Skeletal muscle satellite cell (primary cell): ENCODE results near the gene ZNF45.
A peak's percentile ranks its signal among the peaks of the same experiment; 100 is the strongest.
"Not testable (repeated sequence)": the region's sequence is repeated elsewhere in the genome, so short reads cannot be mapped to it uniquely, and the experiment has no call there.

Experiments
- H3K27me3 ChIP-seq: 2 replicates; pipeline ENCODE4 v1.7.0; 2013; ENCODE audit warnings: low read length; ENCODE audit not compliant: control insufficient read depth, insufficient read depth
- H3K36me3 ChIP-seq: 2 replicates; pipeline ENCODE4 v1.7.0; 2013; ENCODE audit warnings: mild to moderate bottlenecking, control low read depth, low read length; ENCODE audit not compliant: insufficient read depth
- H3K4me1 ChIP-seq: 2 replicates; pipeline ENCODE4 v1.7.0; 2013; ENCODE audit warnings: low read length; ENCODE audit not compliant: control insufficient read depth, insufficient read depth
- H3K4me2 ChIP-seq: 2 replicates; pipeline ENCODE4 v1.7.0; 2013; ENCODE audit warnings: mild to moderate bottlenecking, low read length
- H3K4me3 ChIP-seq: 2 replicates; pipeline ENCODE4 v1.7.0; 2013; ENCODE audit warnings: low read length
- H3K9ac ChIP-seq: 2 replicates; pipeline ENCODE4 v1.7.0; 2013; ENCODE audit warnings: mild to moderate bottlenecking, low read depth, low read length, moderate library complexity
- H3K9me3 ChIP-seq: replicated peaks from 2 replicates; pipeline ENCODE4 v1.7.0; 2013; ENCODE audit warnings: mild to moderate bottlenecking, control low read depth, low read length

The ZNF45 gene

DNA sequence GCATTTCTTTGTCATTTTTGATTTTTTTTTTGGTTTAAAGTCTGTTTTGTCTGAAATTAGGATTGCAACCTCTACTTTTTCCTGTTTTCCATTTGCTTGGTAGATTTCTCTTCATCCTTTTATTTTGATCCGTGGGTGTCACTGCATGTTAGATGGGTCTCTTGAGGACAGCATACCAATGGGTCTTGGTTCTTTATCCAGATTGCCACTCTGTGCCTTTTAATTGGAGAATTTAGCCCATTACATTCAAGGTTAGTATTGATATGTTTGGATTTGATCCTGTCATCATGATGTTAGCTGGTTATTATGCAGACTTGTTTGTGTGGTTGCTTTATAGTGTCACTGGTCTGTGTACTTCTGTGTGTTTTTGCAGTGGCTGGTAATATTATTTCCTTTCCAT lies 12.3 kb upstream of the ZNF45 start:
- not testable (repeated sequence) for H3K4me2 ChIP-seq, H3K9me3 ChIP-seq, H3K9ac ChIP-seq, H3K4me1 ChIP-seq, H3K36me3 ChIP-seq, H3K4me3 ChIP-seq, H3K27me3 ChIP-seq

DNA sequence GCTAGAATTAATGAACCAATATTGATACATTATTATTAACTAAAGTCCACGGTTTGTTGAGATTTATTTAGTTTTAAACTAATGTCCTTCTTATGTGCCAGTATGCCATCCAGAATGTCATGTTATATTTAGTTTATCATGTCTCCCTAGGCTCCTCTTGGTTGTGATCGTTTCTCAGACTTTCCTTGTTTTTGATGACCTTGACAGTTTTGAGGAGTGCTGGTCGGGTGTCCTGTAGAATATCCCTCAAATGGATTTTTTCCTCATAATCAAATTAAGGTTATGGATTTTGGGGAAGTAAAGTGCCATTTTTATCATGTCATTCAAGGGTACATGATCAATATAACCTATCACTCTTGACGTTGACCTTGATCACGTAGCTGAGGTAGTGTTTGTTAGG lies 6.1 kb upstream of the ZNF45 start:
- Histone ChIP-seq H3K4me2 (no peak overlapping the region), H3K4me3 (no peak overlapping the region), H3K4me1 (no peaks in the 10 kb centered on the region), H3K36me3 (no peaks in the 10 kb centered on the region), H3K9me3 (no peaks in the 10 kb centered on the region), H3K9ac (no peak overlapping the region), H3K27me3 (no peaks in the 10 kb centered on the region)

DNA sequence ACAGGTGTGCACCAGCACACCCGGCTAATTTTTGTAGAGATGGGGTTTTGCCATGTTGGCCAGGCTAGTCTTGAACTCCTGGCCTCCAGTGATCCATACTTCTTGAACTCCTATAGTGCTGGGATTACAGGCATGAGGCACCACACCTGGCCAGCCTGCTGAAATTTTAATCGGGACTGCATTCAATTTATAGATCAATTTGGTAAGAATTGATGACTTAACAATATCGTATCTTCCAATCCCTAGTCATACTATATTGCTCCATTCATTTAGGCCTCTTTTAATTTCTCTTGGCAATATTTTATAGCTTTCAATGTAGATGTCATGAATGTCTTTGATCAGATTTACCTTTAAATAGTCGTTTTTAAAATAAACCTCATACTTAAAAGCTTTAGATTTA lies 5.6 kb upstream of the ZNF45 start:
- Histone ChIP-seq H3K4me2 (no peak overlapping the region), H3K4me3 (no peak overlapping the region), H3K36me3 (no peaks in the 10 kb centered on the region), H3K9me3 (no peaks in the 10 kb centered on the region), H3K27me3 (no peaks in the 10 kb centered on the region), H3K9ac (no peak overlapping the region), H3K4me1 (no peaks in the 10 kb centered on the region)

DNA sequence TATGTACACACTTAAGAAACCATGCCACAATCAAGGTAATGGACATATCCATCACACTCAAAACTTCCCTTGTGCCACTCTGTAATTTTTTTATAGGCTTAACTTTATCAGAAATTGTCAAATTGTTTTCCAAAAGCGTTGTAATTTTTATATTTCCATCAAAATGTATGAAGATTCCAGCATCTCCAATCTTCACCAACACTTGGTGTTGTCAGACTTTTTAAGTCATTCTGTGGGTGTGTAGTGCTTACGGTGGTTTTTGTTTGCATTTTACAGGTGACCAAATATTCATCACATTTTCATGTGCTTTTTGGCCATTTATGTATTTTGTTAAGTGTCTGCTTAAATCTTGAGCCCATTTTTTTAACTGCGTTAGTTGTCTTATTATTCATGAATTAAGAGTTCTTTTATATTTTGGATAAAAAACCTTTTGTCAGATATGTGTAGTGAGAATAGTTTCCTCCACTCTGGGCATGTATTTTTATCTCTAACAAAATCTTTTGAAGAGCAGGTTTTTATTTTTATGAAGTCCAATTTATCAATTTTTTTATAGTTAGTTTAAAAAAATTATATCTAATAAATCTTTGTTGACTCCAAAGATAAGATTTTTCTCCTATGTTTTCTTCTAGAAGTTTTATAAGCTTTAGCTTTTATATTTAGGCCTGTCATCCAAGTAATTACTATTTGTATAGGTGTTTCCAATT lies 4.6 kb upstream of the ZNF45 start:
- Histone ChIP-seq H3K4me1 (no peaks in the 10 kb centered on the region), H3K36me3 (no peaks in the 10 kb centered on the region), H3K9ac (no peak overlapping the region), H3K4me2 (no peak overlapping the region), H3K9me3 (no peaks in the 10 kb centered on the region), H3K27me3 (no peaks in the 10 kb centered on the region), H3K4me3 (no peak overlapping the region)

DNA sequence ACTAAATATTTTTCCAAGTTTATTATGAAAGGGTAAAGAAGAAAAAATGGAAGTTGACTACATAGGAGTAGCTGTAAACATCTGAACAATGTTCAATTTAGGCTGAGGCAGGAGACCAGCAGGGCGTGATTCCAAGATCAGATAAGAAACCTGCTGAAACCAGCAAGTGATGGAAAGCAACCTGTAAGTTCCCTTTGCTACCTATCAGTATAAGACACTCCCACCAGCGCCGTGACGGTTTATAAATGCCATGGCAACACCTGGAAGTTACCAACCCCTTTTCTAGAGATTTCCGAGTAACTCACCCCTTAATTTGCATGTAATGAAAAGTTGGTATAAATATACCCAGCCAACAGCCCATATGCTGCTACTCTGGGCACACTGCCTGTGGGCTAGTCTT lies 1.1 kb upstream of the ZNF45 start:
- H3K9me3 ChIP-seq: no peaks in the 10 kb centered on the region
- H3K27me3 ChIP-seq: no peaks in the 10 kb centered on the region
- peaks cover 5% of the 10 kb centered on the region for H3K4me1 ChIP-seq
- H3K4me3 ChIP-seq: no peak overlapping the region
- H3K9ac ChIP-seq: no peak overlapping the region
- peaks cover 14% of the 10 kb centered on the region for H3K36me3 ChIP-seq
- H3K4me2 ChIP-seq: no peak overlapping the region

DNA sequence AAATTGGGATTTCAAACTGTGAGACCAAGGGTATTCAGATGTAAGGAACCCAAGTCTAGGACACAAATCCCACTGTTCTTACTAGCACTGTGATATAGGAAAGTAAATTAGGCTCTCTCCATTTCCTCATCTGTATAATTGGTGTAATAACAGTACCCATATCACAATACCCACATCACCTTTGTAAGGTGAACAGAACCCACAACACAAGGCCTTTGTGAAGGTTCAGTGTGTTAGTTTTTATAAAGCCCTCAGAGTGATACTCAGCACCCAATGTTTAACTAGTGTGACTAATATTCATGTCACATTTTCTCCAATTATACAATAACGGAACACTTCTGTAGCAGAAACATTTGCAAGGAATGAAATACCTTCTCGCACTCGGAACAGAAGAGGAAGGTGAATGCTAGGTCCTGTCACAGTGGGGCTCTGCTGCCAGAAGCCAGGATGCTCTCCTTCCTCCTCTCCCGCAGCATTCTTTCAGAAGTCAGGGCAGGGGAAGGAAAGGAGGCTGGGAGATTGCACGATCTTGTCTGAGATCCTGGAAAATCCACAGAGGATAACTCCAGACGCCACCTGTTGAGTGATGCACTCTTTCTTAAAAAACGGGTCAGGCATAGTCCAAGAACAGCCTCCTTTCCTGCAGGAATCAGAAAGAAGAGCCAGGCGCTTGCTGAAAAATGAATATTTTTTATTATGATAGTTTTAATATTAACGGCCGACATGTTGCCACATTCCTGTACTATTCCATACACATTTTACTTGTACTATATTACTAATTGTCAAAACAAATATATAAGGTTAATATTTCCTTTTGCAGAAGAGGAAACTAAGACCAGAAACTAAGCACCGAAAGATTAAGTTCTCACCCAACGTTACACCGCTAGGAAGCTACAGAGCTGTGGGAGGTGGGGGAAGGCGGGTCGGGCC lies 762 bp downstream of the ZNF45 start:
- Histone ChIP-seq H3K9ac (peak overlapping the region; percentile 89), H3K4me1 (peaks cover 5% of the 10 kb centered on the region), H3K27me3 (no peaks in the 10 kb centered on the region), H3K36me3 (peaks cover 32% of the 10 kb centered on the region), H3K4me3 (peak overlapping the region; percentile 86), H3K4me2 (peak overlapping the region; percentile 94), H3K9me3 (no peaks in the 10 kb centered on the region)

DNA sequence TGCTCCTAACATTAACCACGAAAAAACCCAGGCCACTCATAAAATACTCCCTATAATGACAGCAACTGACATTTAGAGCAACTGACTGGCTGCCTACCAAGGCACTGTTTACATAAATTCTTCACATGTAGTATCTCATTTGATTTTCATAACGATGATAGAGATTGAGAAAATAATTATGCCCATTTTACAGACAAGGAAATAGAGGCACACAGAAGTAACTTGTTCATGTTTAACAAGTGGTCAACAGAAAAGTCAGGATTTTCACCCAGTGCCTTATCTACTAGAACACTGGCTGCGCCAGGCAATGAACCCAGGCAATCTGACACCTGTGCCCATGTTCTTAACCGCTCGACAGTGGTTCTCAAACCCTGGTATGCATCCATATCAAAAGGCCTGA lies 6.3 kb downstream of the ZNF45 start:
- peaks cover 77% of the 10 kb centered on the region for H3K36me3 ChIP-seq

DNA sequence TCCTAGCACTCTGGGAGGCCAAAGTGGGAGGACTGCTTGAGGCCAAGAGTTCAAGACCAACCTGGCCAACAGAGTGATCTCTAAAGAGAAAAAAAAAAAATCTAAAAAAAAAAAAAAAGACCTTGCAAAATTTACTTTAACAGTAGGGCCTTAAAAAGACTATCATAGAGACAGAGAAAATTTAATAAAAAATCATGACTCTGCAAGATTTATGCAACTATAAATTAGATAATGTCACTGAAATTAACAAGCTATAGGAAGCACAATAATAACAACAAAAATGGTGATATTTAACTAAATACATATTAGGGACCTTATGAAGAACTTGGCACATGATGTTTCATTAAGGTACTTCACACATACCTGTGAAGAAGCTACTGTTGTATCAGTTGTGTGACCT lies 11.2 kb downstream of the ZNF45 start:
- Histone ChIP-seq H3K4me3 (no peak overlapping the region), H3K4me2 (no peak overlapping the region), H3K9ac (no peak overlapping the region), H3K27me3 (no peaks in the 10 kb centered on the region), H3K4me1 (no peaks in the 10 kb centered on the region), H3K36me3 (peaks cover 79% of the 10 kb centered on the region), H3K9me3 (no peaks in the 10 kb centered on the region)

More for the DNA sequence above, 6.3 kb downstream of the ZNF45 start:
- H3K4me3 ChIP-seq: no peak overlapping the region
- H3K27me3 ChIP-seq: no peaks in the 10 kb centered on the region
- H3K4me1 ChIP-seq: peaks cover 1% of the 10 kb centered on the region
- no peak overlapping the region for H3K4me2 ChIP-seq
- H3K9me3 ChIP-seq: no peaks in the 10 kb centered on the region
- H3K9ac ChIP-seq: no peak overlapping the region

DNA sequence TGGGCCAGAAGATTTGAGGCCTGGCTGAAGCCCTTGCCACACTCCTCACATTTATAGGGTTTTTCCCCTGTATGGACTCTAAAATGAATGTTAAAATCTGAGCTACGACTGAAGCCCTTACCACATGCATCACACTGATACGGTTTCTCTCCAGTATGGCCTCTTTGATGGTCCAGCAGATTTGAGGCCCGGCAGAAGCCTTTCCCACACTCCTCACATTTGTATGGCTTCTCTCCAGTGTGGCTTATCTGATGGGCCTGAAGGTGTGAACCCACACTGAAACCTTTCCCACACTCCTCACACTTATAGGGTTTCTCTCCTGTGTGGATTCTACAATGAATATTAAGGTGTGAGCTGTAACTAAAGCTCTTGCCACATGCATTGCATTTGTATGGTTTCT lies 21.0 kb downstream of the ZNF45 start:
- no peak overlapping the region for H3K4me3 ChIP-seq
- no peaks in the 10 kb centered on the region for H3K27me3 ChIP-seq
- H3K4me2 ChIP-seq: no peak overlapping the region
- H3K36me3 ChIP-seq: peaks cover 63% of the 10 kb centered on the region
- peaks cover 39% of the 10 kb centered on the region for H3K9me3 ChIP-seq
- H3K4me1 ChIP-seq: no peaks in the 10 kb centered on the region
- no peak overlapping the region for H3K9ac ChIP-seq

DNA sequence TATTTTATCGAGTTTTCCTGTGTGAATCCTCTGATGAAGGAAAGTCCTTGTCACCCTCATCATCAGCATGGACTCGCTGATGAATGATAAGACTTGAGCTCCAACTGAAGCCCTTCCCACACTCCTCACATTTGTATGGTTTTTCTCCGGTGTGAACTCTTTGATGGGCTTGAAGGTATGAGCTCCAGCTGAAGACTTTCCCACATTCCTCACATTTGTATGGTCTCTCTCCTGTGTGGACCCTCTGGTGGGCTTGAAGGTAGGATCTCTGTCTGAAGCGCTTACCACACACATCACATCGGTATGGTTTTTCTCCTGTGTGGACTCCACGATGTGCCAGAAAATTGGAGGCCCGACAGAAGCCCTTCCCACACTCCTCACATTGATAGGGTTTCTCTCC lies 21.7 kb downstream of the ZNF45 start:
- H3K9me3 ChIP-seq: peaks cover 39% of the 10 kb centered on the region
- H3K27me3 ChIP-seq: no peaks in the 10 kb centered on the region
- no peak overlapping the region for H3K9ac ChIP-seq
- H3K4me3 ChIP-seq: no peak overlapping the region
- peaks cover 56% of the 10 kb centered on the region for H3K36me3 ChIP-seq
- no peak overlapping the region for H3K4me2 ChIP-seq
- no peaks in the 10 kb centered on the region for H3K4me1 ChIP-seq

DNA sequence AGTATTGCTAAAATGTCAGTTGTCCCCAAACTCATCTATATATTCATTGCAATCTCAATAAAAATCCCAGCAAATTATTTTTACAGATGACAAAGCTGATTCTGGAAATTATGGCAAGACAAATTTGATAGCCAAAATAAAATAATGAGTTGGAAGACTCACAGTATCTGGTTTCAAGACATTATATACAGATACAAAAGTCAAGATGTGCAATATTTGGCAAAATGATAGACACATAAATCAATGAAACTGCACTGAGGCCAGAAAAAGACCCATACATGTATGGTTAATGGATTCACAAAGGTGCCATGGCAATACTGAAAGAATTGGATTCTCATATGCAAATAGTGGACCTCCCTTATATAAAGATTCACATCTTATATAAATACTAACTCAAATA lies 24.2 kb downstream of the ZNF45 start:
- H3K4me2 ChIP-seq: no peak overlapping the region
- H3K4me1 ChIP-seq: no peaks in the 10 kb centered on the region
- peaks cover 34% of the 10 kb centered on the region for H3K36me3 ChIP-seq
- no peak overlapping the region for H3K4me3 ChIP-seq
- H3K27me3 ChIP-seq: no peaks in the 10 kb centered on the region
- H3K9ac ChIP-seq: no peak overlapping the region
- peaks cover 35% of the 10 kb centered on the region for H3K9me3 ChIP-seq
